ENCODE measurements around the gene ADCY1. TPM values are rescaled to one million over a fixed set of nuclear protein-coding genes. Genes with fewer than 3 reads are reported as not detected.

ADCY1 gene
- total RNA-seq, 1 donor from 2014 or later, result 13.6 TPM

DNA sequence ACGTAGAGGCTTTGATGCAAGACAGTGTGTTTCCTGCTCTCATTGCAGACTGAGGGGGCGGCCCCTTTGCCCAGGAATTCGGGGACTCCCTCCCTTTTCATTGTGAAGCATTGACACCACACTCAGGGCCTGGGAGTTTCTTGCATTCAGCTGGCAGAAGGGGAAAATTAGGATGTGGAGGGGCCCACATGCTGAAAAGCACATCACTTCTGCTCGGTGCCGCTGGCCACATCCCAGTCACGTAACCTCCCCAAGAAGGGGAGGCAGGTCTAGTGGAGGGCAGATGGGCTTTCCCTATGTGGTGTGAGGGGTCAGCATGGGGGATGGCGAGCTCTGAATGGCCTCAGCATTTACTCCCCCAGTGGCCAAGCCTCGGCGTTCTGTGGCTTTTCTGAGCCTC lies 47.9 kb downstream of the ADCY1 start:
- Mint-ChIP-seq H3K36me3 (ENCODE audit: insufficient read depth) (peaks cover 3% of the 10 kb centered on the region), H3K27ac (no peak overlapping the region), H3K4me3 (ENCODE audit: low read depth) (no peak overlapping the region), H3K9me3 (ENCODE audit: low read depth) (peaks cover 13% of the 10 kb centered on the region), H3K4me1 (ENCODE audit: low read depth) (peaks cover 13% of the 10 kb centered on the region), H3K27me3 (no peaks in the 10 kb centered on the region)
- DNase-seq (ENCODE audit: low spot score, unreplicated experiment), result no peak
- no peak for TF ChIP-seq CTCF (IDR thresholded peaks at IDR 0.05; ENCODE audit: unreplicated experiment)

- Mint-ChIP-seq H3K27me3 (no peaks in the 10 kb centered on the region), H3K9me3 (ENCODE audit: low read depth) (peaks cover 10% of the 10 kb centered on the region), H3K27ac (no peak overlapping the region), H3K4me3 (ENCODE audit: low read depth) (no peak overlapping the region), H3K36me3 (ENCODE audit: insufficient read depth) (peaks cover 3% of the 10 kb centered on the region), H3K4me1 (ENCODE audit: low read depth) (peaks cover 13% of the 10 kb centered on the region)
- no peak for DNase-seq (ENCODE audit: low spot score, unreplicated experiment)
- TF ChIP-seq CTCF (IDR thresholded peaks at IDR 0.05; ENCODE audit: unreplicated experiment), result no peak
These were observed 49.0 kb downstream of the ADCY1 start for GRCh38 chr7:45623157-45623556.

DNA sequence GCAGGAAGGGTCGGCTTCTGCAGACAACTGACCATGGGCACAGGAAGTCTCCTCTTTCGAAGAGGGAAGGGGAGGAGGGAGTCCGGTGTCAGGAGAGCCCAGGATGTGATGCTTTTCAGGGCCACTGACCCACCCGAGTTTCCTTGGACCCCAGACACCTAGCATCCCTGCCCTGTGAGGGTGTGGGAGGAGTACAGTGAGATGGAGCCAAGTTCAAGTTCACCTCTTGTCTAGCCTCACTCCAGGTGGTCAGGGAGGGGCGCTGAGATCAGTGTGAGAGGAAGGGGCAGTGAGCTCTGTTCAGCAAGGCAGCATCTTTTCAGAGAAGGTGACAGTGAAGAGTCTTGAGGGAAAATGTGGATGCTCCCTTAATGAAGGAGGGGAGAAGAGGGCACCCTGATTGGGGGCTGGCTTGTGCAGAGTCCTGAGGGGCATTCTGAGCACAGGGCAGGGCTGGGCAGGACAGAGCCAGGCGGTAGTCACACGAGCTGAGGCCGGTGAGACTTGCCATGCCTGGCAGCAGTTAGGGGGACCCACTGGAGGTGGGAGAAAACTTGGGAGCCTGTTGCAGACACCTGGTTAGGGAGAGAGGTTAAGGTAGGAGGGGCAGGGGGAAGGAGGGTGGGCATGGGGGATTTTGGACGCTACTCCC lies 49.7 kb downstream of the ADCY1 start:
- peaks cover 13% of the 10 kb centered on the region for H3K4me1 Mint-ChIP-seq (ENCODE audit: low read depth)
- H3K9me3 Mint-ChIP-seq (ENCODE audit: low read depth), result peaks cover 10% of the 10 kb centered on the region
- peaks cover 3% of the 10 kb centered on the region for H3K36me3 Mint-ChIP-seq (ENCODE audit: insufficient read depth)
- no peak for TF ChIP-seq CTCF (IDR thresholded peaks at IDR 0.05; ENCODE audit: unreplicated experiment)
- no peak for DNase-seq (ENCODE audit: low spot score, unreplicated experiment)
- H3K4me3 Mint-ChIP-seq (ENCODE audit: low read depth), result no peak overlapping the region
- no peak overlapping the region for H3K27ac Mint-ChIP-seq
- no peaks in the 10 kb centered on the region for H3K27me3 Mint-ChIP-seq

DNA sequence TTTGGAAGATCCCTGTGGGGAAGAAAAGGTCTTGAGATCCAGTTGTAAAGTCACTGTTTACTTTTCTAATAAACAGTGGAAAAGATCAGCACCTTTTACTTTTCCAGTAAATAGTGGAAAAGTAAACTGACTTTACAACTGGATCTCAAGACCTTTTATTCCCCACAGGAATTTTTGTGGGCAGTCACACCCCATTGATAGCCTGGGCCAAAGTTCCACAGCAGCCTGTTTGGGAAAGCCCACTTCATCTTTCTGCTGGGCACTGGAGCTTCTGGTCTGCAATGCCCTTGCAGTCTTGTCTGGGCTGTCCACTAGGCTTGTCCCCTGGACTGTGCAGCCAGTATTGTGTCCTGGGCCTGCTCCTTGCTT lies 50.2 kb downstream of the ADCY1 start:
- Mint-ChIP-seq H3K27ac (no peak overlapping the region), H3K36me3 (ENCODE audit: insufficient read depth) (peaks cover 3% of the 10 kb centered on the region), H3K4me3 (ENCODE audit: low read depth) (no peak overlapping the region), H3K27me3 (no peaks in the 10 kb centered on the region), H3K4me1 (ENCODE audit: low read depth) (peaks cover 13% of the 10 kb centered on the region), H3K9me3 (ENCODE audit: low read depth) (peaks cover 9% of the 10 kb centered on the region)
- TF ChIP-seq CTCF (IDR thresholded peaks at IDR 0.05; ENCODE audit: unreplicated experiment), result no peak
- no peak for DNase-seq (ENCODE audit: low spot score, unreplicated experiment)

GRCh38 chr7:45625067-45625466 lies 50.9 kb downstream of the ADCY1 start:
- Mint-ChIP-seq H3K36me3 (ENCODE audit: insufficient read depth) (peaks cover 2% of the 10 kb centered on the region), H3K4me3 (ENCODE audit: low read depth) (no peak overlapping the region), H3K27me3 (no peaks in the 10 kb centered on the region), H3K27ac (no peak overlapping the region), H3K4me1 (ENCODE audit: low read depth) (peaks cover 13% of the 10 kb centered on the region), H3K9me3 (ENCODE audit: low read depth) (peaks cover 8% of the 10 kb centered on the region)
- no peak for DNase-seq (ENCODE audit: low spot score, unreplicated experiment)
- no peak for TF ChIP-seq CTCF (IDR thresholded peaks at IDR 0.05; ENCODE audit: unreplicated experiment)

Data from progenitor cell of endocrine pancreas (in vitro differentiated cells).